Subcutaneous abdominal adipose tissue (tissue), 5 donors: ENCODE results near the gene AKT1.

Experiments
- H3K27ac ChIP-seq: one replicate; pipeline ENCODE4 v1.7.0; 2013; ENCODE audit warnings: low read depth, mild to moderate bottlenecking, inconsistent platforms, low read length, moderate library complexity
- H3K27me3 ChIP-seq, 5 donors: one replicate each; pipeline ENCODE4 v1.7.0; 2013; ENCODE audit warnings: low read length in 5 of 5, inconsistent platforms in 1 of 5; ENCODE audit not compliant: control insufficient read depth in 5 of 5, insufficient read depth in 4 of 5
- H3K36me3 ChIP-seq, 5 donors: one replicate each; pipeline ENCODE4 v1.7.0; 2013; ENCODE audit warnings: low read length in 5 of 5; ENCODE audit not compliant: control insufficient read depth in 5 of 5, insufficient read depth in 5 of 5
- H3K4me1 ChIP-seq, 5 donors: one replicate each; pipeline ENCODE4 v1.7.0; 2013; ENCODE audit warnings: low read length in 5 of 5, mild to moderate bottlenecking in 3 of 5, moderate library complexity in 1 of 5; ENCODE audit not compliant: control insufficient read depth in 5 of 5, insufficient read depth in 5 of 5
- H3K4me3 ChIP-seq, 5 donors: one replicate each; pipeline ENCODE4 v1.7.0; 2013; ENCODE audit warnings: low read length in 5 of 5, low read depth in 1 of 5
- H3K9ac ChIP-seq, 5 donors: one replicate each; pipeline ENCODE4 v1.7.0; 2013; ENCODE audit warnings: low read length in 5 of 5, mild to moderate bottlenecking in 4 of 5, moderate library complexity in 3 of 5
- H3K9me3 ChIP-seq, 5 donors: one replicate each; pipeline ENCODE4 v1.7.0; 2013; ENCODE audit warnings: low read length in 5 of 5; ENCODE audit not compliant: control insufficient read depth in 5 of 5
- donor health status: healthy.
- donor health status: healthy.
- donor health status: healthy.
- donor health status: healthy.
- donor health status: healthy.

AKT1 gene

GRCh38 chr14:104725772-104726548 is 69.6 kb downstream of the AKT1 start:
- Histone ChIP-seq H3K4me3 (peak overlapping the region in 2 of 5 donors; percentile 65 to 78), H3K9me3 (no peaks in the 10 kb centered on the region), H3K9ac (no peak overlapping the region), H3K27ac (no peak overlapping the region), H3K36me3 (peaks cover 0 to 10% (median 9%) of the 10 kb centered on the region in 5 donors), H3K27me3 (no peaks in the 10 kb centered on the region), H3K4me1 (peaks cover 0 to 52% (median 36%) of the 10 kb centered on the region in 5 donors)

GRCh38 chr14:104724981-104725771 is 70.4 kb downstream of the AKT1 start:
- H3K9ac ChIP-seq = peak overlapping the region in 3 of 5 donors; percentile 47 to 72 (median 57)
- H3K27ac ChIP-seq = peak overlapping the region; percentile 46

GRCh38 chr14:104724407-104724980 is 71.1 kb downstream of the AKT1 start:
- Histone ChIP-seq H3K27me3 (no peaks in the 10 kb centered on the region), H3K4me1 (peaks cover 0 to 51% (median 36%) of the 10 kb centered on the region in 5 donors), H3K9me3 (no peaks in the 10 kb centered on the region), H3K9ac (peak overlapping the region in 3 of 5 donors; percentile 47 to 72 (median 57)), H3K27ac (peak overlapping the region; percentile 46), H3K4me3 (peak overlapping the region; percentile 35 to 78 (median 61)), H3K36me3 (peaks cover 0 to 23% (median 17%) of the 10 kb centered on the region in 5 donors)

More at GRCh38 chr14:104724981-104725771, 70.4 kb downstream of the AKT1 start:
- H3K4me1 ChIP-seq = peaks cover 0 to 51% (median 36%) of the 10 kb centered on the region in 5 donors
- H3K36me3 ChIP-seq = peaks cover 0 to 16% (median 10%) of the 10 kb centered on the region in 5 donors
- H3K9me3 ChIP-seq = no peaks in the 10 kb centered on the region
- H3K27me3 ChIP-seq = no peaks in the 10 kb centered on the region
- peak overlapping the region in 4 of 5 donors; percentile 27 to 78 (median 63) for H3K4me3 ChIP-seq

GRCh38 chr14:104723651-104724406 is 71.7 kb downstream of the AKT1 start, which contains the start of gene ADSS1:
Gene ADSS1, plus strand, starts transcription at chr14:104724229. Its CDS starts 42 bp downstream, at chr14:104724271.
- Histone ChIP-seq H3K9ac (peak within 1 kb of the TSS in 4 of 5 donors; percentile 37 to 72 (median 52)), H3K9me3 (no peaks in the 10 kb centered on the region), H3K4me3 (peak within 1 kb of the TSS; percentile 35 to 78 (median 67)), H3K27ac (peak within 1 kb of the TSS; percentile 46), H3K27me3 (no peaks in the 10 kb centered on the region), H3K36me3 (peaks cover 0 to 29% (median 24%) of the 10 kb centered on the region in 5 donors), H3K4me1 (peaks cover 0 to 55% (median 41%) of the 10 kb centered on the region in 5 donors)

- Histone ChIP-seq H3K4me3 (peak overlapping the region in 3 of 5 donors; percentile 65 to 78 (median 73)), H3K27ac (no peak overlapping the region), H3K9ac (no peak overlapping the region), H3K27me3 (no peaks in the 10 kb centered on the region), H3K4me1 (peaks cover 0 to 62% (median 48%) of the 10 kb centered on the region in 5 donors), H3K9me3 (no peaks in the 10 kb centered on the region), H3K36me3 (peaks cover 0 to 33% (median 28%) of the 10 kb centered on the region in 5 donors)
Measured at GRCh38 chr14:104722938-104723650, 72.5 kb downstream of the AKT1 start.

- no peak overlapping the region for H3K27ac ChIP-seq
- H3K9ac ChIP-seq = no peak overlapping the region
- H3K4me1 ChIP-seq = peaks cover 0 to 62% (median 53%) of the 10 kb centered on the region in 5 donors
- H3K4me3 ChIP-seq = no peak overlapping the region
- H3K9me3 ChIP-seq = no peaks in the 10 kb centered on the region
- H3K27me3 ChIP-seq = no peaks in the 10 kb centered on the region
- peaks cover 0 to 45% (median 33%) of the 10 kb centered on the region in 5 donors for H3K36me3 ChIP-seq
Measured at GRCh38 chr14:104721505-104722431, 73.8 kb downstream of the AKT1 start.
